HG03066 (cell line): Measurements from ENCODE around the gene SCD.

ENCODE experiments used
- ATAC-seq: cut with Tn5 transposase; IDR thresholded peaks from one replicate; pipeline ENCODE4 v1.9.1; 2021; ENCODE audit warnings: low read depth; ENCODE audit not compliant: unreplicated experiment

The SCD gene

DNA sequence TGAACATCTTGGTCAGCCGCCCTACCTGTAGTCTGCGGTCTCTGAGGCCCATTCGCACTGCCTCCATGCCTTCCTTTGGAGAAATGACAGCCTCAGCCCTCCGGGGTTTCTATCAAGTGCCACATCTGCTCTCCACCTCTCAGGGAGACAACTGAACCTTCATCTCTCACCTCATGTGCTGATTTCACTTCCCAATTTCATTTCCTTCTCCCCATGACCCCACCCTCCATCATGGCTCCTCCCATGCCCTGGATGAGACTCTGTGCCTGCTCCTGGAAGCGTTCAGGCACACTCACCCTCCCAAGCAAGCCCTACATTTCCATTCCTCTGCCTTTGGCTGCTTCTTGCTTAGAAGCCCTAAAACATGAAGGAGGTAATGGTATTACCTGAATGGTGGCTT, 7.8 kb upstream of the SCD start:
- no peak for ATAC-seq

DNA sequence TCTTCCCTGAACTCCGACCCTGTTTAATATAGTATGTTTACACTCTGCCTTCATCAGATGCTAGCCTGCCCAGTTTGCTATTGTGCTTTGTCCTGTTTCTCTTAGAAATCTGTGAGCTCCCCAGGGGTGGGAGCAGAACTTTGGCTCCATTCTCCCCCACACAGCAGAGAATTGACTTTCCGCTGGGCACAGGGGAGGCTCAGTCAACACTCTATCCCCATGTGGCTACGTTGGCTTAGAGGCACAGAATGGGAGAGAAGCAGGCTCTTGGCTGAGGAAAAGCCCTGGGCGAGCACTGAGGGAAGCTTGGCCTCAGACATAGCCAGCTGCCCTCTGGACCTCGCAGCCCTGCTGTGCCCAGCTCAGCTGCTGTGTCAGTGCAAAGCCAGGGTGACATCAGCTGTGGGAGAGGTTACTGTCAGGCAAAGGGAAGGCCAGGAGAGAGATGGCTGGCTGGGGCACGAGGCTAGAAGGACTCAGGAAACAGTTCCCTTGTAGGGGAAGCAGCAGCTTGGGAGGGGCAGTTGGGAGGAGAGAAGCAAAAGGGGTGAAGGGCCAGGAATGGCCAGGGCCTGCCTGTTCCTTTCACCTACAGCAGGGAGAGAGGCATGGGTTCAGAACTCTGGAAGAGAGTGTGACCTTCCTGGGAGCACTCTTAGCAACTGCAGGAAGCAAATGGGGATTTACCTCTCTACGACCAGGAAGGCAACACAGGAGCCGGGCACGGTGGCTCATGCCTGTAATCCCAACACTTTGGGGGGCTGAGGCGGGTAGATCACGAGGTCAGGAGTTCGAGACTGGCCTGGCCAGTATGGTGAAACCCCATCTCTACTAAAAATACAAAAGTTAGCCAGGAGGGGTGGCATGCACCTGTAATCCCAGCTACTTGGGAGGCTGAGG, 5.8 kb upstream of the SCD start:
- no peak for ATAC-seq

DNA sequence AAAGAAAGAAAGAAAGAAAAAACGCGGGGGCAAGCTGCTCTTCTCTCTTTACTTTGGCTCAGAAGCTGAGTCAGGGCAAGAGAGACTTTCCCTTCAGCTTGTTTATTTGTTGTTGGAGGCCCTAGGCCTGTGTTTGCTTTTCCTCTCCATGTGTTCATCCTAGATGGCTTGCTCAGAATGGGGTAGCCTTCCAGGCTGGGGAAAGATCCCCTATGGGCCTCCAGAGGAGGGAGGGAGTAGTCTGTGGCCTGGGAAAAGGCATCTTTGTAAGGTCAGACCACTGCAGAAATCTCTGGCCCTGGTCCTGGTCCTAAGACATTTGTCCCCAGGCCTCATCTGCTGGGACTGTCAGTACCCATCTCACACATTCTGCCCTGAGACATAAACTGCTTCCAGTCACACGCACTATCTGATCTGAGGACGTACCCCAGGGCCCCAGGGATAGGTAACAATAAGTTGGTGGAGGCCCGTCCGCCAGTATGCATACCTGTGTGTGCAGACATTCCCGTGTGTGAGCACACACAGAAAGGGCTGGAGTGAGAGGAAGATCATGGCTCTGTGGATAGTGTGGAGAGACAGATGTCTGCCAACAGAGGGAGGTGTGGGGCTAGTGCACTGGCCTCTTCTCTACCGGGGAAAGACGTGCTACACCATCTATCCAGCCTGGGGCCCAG, 4.9 kb upstream of the SCD start:
- ATAC-seq: no peak

DNA sequence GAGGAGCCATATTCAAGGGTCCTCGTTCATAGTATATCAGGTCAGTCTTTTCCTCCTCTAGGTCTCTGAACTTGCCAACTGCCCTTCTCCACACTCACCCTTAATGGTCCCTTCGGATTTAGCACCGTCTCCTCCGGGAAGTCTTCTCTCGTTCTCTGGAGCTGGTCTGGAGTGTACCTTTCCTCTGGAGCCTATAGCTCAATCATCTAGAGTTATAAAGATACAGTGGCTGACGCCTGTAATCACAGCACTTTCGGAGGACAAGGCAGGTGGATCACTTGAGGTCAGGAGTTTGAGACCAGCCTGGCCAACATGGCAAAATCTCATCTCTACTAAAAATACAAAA, 4.4 kb upstream of the SCD start:
- no peak for ATAC-seq

DNA sequence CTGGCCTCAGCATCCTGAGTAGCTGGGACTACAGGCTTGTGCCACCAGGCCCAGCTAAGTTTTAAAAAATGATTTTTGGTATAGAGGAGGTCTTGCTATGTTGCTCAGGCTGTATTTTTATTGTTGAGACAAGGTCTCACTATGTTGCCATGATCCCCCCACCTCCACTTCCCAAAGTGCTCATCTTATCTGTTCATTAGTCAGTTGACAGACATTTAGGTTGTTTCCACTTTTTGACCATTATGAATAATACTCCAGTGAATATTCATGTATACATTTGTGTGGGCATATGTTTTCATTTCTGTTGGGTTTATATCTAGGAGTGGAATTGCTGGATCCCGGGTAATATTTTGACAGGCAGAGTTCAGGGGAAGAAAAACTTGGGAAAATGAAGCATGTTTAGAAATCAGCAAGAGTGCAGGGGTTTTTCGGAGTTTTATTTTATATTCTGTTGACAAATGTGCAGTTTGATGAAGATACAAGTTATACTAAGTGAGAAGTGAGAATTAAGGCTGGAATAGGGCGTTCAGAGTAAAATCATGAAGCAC, 2.7 kb upstream of the SCD start:
- no peak for ATAC-seq

DNA sequence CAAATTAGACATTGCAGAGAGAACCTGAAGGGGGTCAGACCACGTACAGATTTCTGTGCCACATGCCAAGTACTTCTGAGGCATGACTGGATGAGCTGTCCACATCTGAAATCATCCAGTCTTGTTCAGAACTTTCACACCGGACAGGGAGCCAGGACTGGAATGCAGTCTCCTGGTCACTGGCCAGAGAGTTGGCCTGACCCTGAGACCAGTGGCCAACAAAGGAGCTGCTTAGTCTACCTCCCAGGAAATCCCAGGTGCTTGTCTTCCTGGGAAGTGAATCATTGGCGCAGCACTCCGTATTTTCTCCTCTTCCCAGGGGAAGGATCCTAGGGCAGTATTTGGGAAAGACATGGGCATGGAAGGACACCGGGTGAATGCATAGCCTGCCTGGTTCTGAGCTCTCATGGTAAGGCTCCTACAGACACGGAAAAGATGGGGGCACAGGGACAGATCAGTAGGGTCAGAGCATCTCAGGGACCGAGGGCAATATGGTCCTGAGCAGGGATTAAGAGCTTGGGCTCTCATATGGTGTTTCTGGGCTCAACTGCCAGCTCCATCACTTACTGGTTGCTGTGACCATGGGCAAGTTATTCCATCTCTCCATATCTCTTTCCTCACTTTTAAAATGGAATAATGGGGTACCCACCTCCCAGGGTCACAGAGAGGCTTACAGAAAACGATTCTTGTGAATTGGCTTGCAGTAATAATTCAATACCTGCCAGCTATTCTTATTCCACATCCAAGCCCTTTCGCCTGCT, 1.3 kb upstream of the SCD start:
- ATAC-seq: no peak

DNA sequence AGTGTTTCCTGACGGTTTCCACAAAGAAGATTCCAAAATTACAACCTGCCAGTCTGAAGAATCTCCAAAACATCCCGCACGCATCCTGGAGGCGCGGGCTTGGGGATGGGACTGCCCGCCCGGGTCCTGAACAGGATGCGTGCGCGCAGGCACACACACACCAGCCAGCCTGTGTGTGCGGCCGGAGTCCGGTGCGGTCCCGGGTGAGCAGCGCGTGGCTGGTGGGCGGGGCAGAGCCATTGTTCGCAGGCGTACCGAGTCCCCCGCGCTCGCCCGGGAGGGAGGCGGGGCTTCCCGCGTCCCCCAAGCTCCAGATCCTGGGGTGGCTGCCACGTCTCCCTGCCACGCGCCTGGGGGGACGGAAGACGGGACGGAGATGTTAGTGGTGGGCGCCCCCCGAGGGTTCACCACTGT, 675 bp upstream of the SCD start:
- peak; percentile 61 for ATAC-seq

DNA sequence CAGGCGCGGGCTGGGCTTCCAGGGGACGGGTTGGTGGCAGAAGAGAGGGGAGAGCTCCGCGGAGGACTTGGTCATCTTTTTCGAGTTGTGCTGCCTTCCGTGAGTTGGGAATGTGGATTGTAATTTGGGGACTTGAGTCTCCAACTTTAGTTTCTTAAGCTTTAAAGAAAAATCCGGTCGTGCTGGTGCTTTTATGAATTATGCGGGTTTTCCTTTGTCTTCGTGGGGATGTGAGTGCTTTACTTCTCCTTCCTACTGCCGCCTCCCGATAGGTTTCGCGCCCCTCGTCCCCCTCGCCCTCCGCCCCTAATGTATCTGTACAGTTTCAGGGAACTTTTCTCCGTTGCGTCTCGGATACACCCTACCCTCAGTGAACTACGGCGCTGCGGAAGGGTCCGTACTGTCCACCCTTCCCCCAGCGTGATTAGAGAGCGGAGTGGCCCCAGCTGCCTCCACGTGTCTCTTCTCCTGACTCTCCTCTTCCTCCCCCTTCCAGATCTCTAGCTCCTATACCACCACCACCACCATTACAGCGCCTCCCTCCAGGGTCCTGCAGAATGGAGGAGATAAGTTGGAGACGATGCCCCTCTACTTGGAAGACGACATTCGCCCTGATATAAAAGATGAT, 649 bp downstream of the SCD start:
- ATAC-seq: no peak

DNA sequence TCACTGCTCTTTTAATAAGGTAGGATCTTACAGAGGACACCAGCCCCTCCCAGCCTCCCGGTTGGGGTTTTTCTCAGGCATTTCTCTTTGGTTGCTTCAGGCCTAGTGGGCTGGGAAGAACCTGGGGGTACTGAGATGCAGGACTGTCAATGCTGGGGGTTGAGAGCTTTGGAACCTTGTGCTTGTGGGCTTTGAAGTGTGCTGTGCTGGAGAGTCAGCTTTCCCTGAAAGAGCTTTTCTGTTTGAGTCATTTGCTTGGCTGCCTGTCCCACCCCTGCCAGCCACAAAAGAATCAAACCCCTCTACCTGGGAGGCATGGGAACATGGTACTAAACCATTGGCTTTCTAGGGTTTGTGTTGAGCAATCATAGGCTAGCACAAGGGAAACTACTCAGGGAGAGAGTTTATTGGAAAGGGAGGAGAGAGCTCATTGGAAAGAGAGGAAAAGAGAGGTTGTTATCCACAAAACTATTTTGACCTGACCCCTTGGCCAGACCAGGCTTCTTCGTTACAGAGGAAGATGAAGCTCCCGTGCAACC, 1.4 kb downstream of the SCD start:
- ATAC-seq: no peak

DNA sequence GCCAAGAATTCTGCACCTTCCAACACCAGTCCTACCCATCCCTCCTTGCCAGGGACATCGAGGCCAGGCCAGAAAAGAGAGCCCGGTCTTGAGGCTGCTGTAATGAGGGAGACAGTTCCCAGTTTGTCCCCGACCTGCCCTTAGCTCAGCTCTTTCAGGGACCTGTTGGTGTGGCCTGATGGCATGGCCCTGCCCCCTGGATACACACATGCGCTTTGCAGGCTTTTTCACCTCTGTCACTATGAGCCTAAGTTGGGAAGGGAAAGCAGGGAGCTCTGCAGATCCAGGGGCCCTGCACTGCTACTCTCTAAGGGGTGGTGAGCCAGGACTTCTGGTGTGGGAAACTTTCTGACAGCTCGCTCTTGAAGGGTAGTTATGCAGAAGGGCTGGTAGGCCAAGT, 2.1 kb downstream of the SCD start:
- ATAC-seq: no peak

DNA sequence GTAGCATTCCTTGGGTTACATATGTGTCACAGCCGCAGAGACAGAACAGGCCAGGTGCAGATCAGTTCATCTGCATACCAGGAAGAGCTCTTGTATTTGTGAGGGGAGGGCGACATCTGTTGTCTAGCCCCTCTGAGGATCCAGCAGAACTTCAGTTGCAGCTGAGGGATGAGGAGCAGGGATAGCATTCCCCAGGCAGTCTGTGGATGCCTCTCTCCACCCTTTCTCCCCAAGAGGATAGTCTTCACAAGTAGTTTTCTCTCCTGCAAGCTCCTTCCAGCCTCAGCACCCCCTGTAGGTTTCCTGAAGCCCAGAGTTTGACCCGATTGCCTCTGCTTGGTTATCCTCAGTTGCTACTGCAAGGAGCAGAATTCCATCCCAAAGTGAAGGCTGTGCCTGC, 2.6 kb downstream of the SCD start:
- no peak for ATAC-seq

DNA sequence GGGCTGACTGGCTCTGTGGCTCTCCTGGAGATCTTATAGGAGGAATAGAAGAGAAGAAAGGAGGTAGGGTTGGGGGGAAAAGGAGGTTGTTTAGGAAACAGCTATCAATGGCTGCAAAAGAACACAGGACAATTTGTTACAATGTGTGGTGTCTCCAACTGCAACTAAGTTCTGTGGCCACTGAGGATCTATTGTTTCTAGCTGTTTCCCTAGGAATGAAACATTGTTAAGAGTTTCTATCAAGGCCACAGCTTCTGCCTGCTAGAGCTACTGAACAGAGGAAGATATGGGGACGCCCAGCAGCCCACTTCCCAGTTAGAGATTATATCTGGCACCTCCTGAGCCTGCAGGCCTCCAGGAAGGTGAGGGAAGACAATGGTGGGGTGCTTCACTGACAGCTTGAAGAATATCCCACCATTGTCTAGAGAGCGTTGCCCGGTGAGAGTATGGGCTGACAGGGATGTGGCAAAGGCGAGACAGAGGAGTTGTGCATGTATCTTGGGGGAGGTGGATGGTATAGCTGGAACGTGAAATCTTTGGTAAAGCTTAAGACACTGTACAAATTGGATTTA, 4.0 kb downstream of the SCD start:
- no peak for ATAC-seq

DNA sequence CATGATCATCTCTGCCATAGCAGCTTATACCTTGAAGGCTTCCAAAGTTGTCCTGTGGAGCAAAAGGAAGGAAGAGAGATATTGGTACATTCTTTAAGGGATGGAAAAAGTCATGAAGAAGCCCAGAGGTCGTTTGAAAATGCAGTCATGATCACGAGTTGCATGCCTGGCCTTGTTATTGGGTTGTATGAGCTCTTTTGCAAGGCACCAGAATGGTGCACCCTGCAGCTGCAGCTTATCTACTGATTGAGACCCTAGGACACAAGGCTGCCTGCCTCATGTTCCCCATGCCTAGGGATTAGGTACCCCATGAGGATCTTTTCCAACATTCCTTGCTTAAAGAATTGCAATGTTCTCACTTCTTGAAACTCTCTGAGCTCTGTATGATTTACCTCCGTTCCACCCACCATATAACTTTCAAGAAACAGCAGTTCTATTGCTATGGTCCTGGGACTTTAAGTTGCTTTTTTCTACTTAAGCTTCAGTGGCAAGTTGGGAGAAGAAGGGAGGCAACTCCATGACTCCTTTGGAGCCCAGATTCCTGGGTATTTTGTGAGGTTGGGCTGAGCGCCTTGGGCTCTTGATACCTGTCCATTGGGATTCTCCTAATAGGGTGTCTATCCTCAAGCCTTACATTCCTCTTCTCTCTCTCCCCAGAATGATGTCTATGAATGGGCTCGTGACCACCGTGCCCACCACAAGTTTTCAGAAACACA, 6.9 kb downstream of the SCD start:
- no peak for ATAC-seq

DNA sequence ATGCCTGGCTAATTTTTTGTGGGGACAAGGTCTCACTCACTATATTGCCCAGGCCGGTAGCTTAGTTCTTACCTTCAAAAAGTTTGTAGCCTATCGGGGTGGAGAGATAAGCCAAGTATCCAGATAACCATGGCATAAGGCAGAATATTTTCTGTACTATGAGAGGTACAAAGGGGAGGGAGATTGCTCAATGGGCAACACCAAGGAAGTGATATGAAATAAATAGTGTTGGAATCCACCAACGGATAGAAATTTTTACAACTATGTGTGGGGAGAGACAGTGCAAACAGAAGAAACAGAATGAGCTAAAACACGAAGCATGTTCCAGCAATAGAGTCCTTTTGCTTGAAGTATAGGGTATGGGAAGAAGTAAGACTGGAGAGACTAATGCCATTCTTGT, 8.1 kb downstream of the SCD start:
- no peak for ATAC-seq

DNA sequence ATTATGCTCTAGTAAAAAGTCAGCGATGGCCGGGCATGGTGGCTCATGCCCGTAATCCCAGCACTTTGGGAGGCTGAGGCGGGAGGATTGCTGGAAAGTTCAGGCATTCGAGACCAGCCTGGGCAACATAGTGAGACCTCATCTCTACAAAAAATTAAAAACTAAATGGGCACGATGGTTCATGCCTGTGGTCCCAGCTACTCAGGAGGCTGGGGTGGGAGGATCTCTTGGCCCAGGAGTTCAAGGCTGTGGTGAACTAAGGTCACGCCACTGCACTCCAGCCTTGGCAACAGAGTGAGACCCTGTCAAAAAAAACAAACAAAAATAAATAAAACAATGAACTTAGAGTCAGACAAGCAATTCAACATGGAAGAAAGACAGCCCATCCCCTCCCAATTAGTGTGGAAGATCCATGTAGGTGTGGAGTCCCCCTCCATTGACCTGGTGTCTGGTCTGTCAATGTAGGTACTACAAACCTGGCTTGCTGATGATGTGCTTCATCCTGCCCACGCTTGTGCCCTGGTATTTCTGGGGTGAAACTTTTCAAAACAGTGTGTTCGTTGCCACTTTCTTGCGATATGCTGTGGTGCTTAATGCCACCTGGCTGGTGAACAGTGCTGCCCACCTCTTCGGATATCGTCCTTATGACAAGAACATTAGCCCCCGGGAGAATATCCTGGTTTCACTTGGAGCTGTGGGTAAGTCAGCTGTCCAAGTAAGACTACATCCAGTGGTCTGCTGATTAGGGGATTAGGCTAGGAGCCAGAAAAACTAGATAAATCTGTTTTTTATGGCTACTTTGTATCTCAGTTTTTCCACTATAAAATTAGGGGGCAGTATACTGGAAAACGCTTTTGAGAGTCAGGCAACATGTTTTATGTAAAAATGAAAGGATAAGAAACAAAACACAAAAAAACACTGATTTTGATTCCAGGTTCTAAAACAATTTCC, 9.3 kb downstream of the SCD start:
- no peak for ATAC-seq

DNA sequence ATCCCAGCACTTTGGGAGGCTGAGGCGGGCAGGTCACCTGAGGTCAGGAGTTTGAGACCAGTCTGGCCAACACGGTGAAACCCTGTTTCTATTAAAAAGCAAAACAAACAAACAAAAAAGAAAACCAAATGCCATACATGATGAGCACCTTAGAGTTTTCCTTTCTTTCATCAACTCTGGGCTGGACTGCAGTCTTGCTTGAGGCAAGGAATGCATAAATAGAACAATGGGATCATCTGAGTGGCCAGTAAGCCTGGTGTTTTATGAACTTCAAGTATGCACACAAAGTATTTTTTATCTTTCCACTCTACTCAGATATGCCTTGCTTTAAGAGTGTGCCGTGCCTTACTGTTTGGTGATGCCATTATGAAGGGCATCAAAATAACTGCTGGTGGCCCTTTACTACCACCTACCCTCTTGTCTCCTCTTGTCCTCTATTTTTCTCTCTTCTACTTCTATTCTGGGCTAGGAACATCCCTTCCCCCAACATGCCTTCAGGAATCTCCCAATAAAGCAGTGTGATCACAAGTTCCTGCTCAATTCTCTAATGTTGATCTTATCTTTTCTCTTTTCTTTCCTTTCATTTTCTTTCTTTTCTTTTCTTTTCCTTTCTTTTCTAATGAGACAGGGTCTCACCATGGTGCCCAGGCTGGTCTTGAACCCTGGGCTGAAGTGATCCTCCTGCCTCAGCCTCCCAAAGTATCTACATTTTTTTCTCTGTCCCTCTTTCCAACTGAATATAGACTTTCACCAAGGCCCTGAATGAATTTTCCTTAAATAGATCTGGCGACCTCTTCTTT, 10.2 kb downstream of the SCD start:
- ATAC-seq: no peak

DNA sequence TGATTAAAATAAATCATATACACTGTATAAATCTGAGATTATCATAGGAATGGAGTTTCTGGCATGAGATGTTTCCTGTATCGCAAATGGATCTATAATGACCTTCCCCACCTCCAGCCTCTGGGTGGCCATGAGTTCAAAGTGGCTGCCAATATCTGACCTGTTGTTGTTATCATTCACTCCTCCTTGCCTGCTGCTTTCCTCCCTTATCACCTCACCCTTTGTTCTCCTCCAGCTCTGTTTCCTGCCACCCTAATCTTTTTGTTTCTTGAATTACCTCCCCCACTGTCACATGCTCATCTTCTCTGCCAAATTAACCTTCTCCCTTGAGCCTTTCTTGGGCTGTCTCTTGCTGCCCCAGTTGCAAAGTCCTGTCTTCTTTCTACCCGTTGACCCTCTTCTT, 12.0 kb downstream of the SCD start:
- no peak for ATAC-seq
